NCI-H2196 (cell line): ENCODE data around the gene OLIG2.

Experiments
- DNase-seq: peaks from one replicate; lab custom pipeline; 2025; ENCODE audit not compliant: unreplicated experiment; lab: John Stamatoyannopoulos, UW

OLIG2 gene

GRCh38 chr21:33025489-33026442 is at the start of gene OLIG2:
Gene OLIG2 (plus strand): TSS chr21:33025935. CDS start chr21:33026863, 928 bp downstream.
- no peak for DNase-seq

- no peak for DNase-seq
Observed at GRCh38 chr21:32976791-32977190, 48.9 kb upstream of the OLIG2 start.

DNA sequence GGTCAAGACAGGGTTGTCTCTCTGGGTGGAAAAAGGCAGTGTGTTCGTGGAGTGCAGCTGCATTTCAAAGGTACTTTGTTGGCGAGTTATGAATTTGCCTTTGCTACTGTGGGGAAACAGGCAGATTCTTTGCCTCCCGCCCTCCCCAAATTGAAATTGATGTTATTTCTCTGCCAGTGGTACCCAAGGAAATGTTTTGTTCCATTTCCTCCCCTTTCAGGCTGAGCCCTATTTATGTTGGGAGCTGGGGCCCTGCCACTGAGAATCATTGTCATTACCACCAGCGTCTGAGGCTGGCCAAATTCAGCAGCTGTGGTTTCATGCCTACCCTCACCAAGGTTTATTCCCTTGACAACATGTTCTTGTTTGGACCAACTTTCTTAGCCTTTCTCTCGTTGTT is 48.5 kb upstream of the OLIG2 start:
- DNase-seq: no peak

GRCh38 chr21:32978331-32979270 is 47.1 kb upstream of the OLIG2 start:
- DNase-seq: no peak

- no peak for DNase-seq
Observed at GRCh38 chr21:32979598-32980268, 46.0 kb upstream of the OLIG2 start.

GRCh38 chr21:32981096-32981495 is 44.6 kb upstream of the OLIG2 start:
- DNase-seq: no peak

DNA sequence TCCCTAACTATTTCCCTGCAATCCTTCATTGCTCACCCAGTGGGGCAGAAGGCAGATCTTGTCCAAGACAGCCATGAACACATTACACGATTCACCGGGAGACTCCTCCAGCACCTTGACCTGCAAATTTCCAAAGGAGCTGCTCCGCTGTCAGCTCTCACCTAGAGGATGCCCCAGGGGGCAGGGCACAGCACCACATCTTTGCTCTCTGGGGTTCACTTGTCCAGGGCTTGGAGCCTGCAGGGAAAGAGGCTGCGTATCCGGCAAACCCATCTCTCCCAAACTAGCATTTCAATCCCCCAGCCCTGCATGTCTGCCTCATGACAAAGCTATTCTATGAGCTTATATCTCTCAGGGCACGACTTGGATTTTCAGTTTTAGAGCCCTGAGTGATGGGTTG is 35.1 kb upstream of the OLIG2 start:
- no peak for DNase-seq

DNA sequence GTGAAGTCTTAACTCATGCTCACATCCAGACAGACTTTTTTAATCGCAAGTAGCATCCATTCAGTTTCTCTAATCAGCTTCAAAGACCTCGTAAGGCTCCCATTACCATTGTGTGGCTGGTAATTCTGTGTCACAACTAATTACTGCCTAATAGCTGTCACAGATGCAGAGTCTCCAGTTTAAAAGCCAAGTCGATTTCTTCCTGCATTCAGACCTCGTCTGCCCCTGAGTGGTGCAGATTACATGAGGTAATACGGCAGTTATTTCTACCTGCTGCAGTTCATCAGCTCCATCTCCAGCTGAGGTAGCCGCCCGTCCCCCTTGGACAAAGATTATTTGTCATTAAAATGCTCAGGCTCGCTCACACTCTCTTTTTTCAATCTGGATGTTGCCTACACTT is 34.4 kb upstream of the OLIG2 start:
- DNase-seq: no peak

GRCh38 chr21:32993894-32994293 is 31.8 kb upstream of the OLIG2 start:
- no peak for DNase-seq

DNA sequence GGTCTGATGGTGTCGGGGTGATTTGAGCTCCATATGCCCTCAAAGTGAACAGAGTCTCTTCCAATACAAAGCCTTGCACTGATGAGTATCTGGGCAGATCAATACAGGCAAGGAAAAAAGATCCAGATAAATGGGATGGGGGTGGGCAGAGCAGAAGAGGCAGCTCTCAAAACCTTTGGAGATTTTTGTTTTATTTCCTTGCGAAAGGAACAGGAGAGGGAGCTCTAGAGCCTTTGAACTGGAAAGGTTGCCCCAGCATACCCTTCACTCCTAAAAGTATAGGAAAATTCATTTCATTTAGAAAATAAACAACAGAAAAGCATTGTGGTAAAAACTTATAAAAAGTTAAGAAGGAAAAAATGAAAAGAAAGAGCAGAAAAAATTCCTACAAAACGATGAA is 31.4 kb upstream of the OLIG2 start:
- no peak for DNase-seq

GRCh38 chr21:33007747-33008146 is 18.0 kb upstream of the OLIG2 start:
- no peak for DNase-seq

DNA sequence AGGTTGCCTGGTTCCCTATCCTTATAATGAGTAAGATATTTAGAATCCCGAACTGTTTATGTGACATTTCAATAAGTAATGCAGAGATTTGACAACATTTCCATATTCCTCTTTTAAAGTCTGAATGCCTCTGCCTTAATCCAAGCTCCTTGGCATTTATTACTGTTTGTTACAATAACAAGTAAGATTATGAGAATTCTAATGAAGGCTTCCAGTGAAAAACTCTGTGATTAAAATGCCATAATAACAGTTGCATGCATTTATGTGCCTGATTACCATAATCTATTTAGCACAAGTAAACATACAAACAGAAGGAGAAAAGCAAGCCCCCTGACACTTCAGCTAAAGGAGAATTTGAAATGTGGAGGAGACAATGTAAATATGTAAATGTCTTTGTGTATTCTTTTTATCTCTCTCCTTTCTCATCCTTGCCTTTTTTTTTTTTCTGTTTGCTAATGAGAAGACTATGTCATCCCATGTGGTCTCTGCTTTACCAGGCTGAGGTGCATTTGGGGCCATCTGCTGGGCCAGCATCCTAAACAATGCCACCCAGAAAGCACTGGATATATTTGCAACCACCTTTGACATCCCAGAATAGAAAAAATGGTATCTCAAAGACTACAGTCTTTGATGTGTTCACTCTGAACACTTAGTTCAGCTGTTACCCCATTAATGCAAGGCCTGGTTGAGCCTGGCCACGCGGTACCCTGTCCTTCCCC is 17.2 kb upstream of the OLIG2 start:
- DNase-seq: no peak

DNA sequence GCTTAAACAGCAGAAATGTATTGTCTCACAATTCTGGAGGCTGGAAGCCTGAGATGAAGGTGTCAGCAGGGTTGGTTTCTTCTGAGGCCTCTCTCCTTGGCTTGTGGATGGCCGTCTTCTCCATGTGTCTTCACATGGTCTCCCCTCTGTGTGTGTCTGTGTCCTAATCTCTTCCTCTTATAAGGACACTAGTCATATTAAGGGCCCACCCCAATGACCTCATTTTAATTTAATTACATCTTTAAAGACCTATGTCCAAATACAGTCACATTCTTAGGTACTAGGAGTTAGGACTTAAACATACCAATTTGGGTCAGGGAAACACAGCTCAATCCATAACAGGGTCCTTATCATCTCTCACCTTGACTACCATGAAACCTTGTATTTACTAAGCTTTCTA is 14.8 kb upstream of the OLIG2 start:
- DNase-seq: no peak

GRCh38 chr21:33011462-33011861 is 14.3 kb upstream of the OLIG2 start:
- peak; percentile 7 for DNase-seq

DNA sequence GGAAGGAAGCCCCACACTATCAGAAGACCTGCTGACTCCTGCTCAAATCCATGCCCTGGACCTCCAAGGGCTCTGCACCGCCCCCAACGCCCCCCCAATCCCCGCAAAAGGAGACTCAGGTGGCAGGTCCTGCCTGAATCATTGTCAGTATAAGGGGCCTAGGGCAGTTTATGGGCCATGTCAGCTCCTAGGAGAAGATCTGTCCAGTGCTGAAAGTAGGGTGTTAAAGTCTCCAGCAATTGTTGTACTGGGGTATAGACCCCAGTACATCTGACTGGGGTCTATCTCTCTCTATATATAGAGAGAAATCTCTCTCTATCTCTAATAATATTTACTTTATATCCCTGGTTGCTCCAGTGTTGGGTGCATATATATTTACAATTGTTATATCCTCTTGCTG is 12.1 kb upstream of the OLIG2 start:
- no peak for DNase-seq

GRCh38 chr21:33014331-33014730 is 11.4 kb upstream of the OLIG2 start:
- DNase-seq: no peak

GRCh38 chr21:33015096-33015495 is 10.6 kb upstream of the OLIG2 start:
- DNase-seq: no peak

GRCh38 chr21:33015756-33016155 is 10.0 kb upstream of the OLIG2 start:
- DNase-seq: no peak

- DNase-seq: no peak
Observed at GRCh38 chr21:33018707-33019465, 6.8 kb upstream of the OLIG2 start.

DNA sequence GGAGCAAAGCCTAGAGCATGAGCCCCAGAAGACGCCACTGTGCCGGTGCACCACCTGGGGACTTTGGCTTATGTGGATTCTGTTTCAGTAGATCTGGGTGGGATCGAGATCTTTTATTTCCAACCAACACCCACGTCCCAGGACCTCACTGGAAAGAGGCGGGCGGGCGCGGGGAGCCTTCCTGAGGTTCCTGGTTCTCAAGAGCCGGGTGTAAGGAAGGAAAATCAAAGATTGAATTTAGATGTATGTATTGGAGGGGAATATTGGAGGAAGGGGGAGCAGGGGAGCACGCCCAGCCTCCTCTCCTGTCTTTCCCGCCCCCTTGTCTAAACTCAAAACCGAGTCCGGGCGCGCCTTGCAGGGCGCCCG is 6.2 kb upstream of the OLIG2 start:
- no peak for DNase-seq
